HG02588 (cell line): ENCODE data around the gene TIFAB.

Source experiments
- ATAC-seq: cut with Tn5 transposase; IDR thresholded peaks from one replicate; pipeline ENCODE4 v1.9.1; 2021; ENCODE audit warnings: mild to moderate bottlenecking, moderate library complexity; ENCODE audit not compliant: unreplicated experiment

The TIFAB gene

GRCh38 chr5:135428586-135428985 is 23.6 kb downstream of the TIFAB start:
- ATAC-seq, result no peak

DNA sequence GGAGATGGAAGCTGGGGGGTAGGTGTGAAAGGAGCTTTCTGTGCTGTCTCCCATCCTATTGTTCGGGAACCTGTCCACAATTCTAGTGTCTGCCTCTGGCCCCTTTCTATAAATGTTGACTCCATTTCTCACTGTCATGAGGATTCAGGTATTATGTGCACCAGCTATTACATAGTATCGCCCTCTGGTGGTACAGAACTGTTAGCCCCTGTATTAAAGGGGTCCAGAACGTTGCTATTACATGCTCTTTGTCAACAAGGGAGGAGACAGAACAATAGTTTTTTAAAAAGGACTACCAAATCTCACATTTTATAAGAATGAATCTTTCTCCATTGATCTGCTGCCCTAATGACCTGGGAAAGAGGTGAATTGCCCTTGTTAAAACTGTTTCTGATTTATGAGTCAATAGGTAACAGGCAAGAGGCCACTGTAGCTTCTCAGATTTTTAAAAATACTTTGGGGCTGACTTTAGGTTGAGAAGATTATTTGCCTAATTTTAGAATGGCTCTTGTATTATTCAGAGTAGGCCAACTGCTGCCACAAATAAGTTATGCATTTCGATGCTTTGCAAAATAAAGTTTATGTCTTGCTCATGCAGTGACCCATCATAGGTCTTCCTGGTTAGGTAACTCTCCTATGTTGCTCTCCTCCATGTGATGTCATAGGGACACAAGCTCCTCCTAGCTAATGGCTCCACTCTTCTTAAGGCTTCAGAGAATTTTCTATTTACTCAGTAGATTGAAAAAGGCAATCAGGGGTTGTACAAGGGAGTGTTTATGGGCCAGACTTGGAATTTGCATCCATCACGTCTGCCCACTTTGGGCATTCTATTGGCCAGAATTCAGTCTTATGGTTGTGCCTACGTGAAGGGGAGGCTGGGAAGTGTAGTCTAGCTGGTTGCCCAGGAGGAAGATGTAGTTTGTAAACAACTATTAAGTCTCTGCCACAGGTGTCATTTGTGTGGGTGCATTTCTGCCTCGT is 25.8 kb downstream of the TIFAB start:
- ATAC-seq, result peak; percentile 83

- ATAC-seq, result no peak
Measured at GRCh38 chr5:135425641-135426040, 26.5 kb downstream of the TIFAB start.

DNA sequence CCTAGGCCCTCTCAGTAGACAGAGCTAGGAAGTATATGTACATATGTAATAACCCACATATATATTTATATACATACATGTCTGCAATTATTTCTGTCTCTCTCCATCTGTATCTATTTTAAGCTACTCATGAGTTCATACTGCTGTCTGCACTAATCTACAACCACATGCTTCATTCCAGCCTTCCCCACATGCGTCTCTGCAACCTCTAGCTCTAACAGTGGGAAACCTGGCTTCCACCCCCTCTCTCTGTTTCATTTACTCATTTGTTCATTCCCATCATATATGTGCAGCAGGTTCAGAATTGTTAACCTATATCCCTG is 28.3 kb downstream of the TIFAB start:
- no peak for ATAC-seq

DNA sequence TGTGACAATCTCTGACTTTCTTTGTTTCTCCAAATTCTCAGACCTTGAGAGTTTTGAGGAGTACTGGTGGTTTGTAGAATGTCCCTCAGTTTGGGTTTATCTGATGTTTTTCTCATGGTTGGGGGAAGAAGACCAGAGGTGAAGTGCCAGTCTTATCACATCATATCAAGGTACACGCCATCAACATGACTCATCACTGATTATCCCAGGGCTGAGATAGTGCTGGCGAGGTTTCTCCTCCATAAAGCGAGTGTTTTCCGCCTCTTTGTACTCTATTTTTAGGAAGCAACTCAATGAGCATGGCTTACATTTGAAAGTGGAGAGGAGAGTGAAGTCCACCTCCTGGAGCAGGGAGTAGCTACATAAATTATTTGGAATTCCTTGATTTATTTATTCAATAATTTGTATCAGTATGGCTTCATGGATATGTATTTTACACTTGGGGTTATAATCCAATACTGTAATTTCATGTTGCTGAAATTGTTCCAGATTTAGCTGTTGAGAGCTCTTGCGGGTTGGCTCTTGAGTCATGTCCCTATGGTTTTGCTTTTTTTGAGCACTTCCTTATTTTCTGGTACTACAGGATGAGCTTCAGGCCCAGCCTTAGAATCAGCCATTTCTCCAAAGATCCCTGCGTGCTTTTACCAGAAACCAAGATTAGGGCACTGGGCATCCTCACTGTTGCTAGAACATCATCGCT is 28.9 kb downstream of the TIFAB start:
- no peak for ATAC-seq

DNA sequence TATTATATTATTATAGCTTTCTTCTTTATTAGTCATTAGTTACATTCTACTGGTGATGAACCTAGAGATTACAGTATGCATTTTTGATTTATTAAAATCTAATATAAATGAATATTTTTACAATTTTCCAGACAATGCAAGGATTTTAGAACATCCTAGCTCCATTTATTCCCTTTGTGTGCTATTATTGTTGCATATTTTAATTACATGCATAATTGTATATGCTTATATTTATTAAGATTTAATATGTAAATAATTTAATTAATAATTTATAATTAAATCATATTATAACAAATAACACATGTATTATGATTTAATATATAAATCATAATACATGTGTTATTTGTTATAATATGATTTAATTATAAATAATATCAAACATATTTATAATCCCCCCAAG is 29.7 kb downstream of the TIFAB start:
- ATAC-seq, result no peak

- no peak for ATAC-seq
Measured at GRCh38 chr5:135417083-135417482, 35.1 kb downstream of the TIFAB start.

DNA sequence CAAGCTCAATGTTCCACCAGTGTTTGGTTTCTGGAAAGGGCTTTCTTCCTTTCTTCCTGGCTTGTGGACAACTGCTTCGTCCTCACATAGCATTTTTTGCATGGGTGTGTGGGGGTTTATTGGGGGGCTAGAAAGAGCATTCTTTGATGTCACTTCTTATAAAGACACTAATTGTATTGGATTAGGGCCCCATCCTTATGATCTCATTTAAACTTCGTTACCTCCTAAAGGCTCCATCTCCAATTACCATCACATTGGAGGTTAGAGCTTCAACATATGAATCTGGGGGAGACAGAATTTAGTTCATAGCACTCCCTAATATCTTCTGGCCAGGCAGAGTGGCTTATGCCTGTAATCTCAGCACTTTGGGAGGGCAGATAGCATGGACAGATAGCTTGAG is 47.1 kb downstream of the TIFAB start:
- no peak for ATAC-seq

GRCh38 chr5:135402031-135402430 is 50.1 kb downstream of the TIFAB start:
- no peak for ATAC-seq

GRCh38 chr5:135400866-135401265 is 51.3 kb downstream of the TIFAB start:
- ATAC-seq, result no peak

DNA sequence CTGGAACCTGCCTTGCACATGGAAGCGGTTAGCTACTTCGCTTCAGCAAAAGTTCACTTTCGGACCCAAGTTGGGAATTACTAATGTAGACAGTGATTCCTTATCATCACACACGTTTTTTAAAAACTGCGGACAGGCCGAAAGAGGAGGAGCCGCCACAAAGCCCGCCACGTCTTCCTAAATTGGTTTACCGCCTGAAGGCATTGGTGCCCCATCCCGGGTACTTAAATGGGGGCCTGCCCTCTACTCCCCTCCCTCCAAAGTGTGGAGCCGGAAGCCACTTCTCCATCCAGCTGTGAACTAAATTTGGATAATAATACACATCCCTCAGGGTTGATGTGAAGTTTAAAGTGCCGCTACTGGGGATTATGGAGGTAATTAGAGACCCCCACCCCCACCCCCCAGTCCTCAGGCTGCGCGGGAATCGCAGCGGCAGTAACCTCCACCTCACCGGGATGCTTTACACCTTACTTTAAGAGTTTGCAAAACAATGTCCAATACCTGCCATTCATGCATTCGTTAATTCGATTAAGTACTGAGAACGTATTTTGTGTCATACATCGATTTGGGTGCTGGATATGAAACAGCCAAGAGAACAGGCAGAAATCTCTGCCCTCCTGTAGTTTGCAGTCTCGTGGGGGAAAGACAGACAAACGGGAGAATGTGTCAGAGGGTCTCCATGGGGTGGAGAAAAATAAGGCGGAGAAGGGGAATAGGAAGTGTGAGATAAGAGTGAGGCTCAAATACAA is 52.2 kb downstream of the TIFAB start:
- ATAC-seq, result no peak

GRCh38 chr5:135398855-135399793 is 53.0 kb downstream of the TIFAB start, which contains the start of gene MACROH2A1:
Gene MACROH2A1, minus strand, starts transcription at chr5:135399231. Its CDS starts 10,138 bp downstream, at chr5:135389093.
- peak; percentile 88 for ATAC-seq

DNA sequence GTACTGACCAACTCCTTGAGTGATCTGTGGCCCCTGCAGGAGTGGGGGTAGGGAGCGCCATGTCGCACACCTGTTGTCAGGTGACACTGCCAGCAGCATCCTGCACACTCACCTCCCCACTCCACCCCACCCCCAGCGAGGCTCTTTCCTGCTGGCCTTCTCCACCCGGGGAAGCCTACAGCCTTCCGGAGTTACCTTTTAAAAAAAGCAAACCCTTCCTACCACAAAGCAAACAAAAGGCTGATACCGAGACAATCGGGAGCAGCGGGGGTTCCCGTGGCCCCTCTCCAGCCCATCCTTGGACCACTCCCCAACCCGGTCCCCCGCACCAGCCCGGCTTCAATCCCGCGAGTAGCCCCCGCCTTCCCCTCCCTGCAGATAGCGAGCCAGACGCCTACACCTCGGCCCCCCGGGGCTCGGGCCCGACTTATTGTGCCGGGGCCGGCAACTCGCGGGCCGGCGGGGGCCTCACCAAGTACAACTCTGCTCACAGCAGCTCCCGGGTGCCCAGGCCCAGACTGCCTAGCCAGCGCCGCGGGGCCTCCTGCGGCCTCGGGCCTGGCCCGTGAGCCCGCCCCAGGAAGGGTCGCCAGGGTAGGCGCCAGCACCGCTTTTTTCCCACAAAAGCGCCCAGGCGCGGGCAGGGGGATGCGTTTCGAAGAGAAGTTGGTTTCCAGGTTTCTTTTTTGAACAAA is 53.8 kb downstream of the TIFAB start:
- ATAC-seq, result peak; percentile 40
